Trophoblast cell (in vitro differentiated cells and primary cell): ENCODE data around the gene RBM17.
A peak's percentile ranks its signal among the peaks of the same experiment; 100 is the strongest.

Experiments
- DNase-seq, 2 donors: peaks; one replicate each; pipeline ENCODE4 v3.0.0-alpha.2; 2016
- H2AFZ ChIP-seq: 2 replicates; pipeline ENCODE4 v1.6.1; 2013; ENCODE audit warnings: low read length, moderate library complexity, mild to moderate bottlenecking; ENCODE audit not compliant: insufficient read depth, poor library complexity
- H2AK5ac ChIP-seq: 2 replicates; pipeline ENCODE4 v1.6.1; 2013; ENCODE audit warnings: mild to moderate bottlenecking, low read length
- H2BK120ac ChIP-seq: 2 replicates; pipeline ENCODE4 v1.6.1; 2013; ENCODE audit warnings: low read length, mild to moderate bottlenecking, moderate library complexity; ENCODE audit not compliant: insufficient read depth, poor library complexity
- H2BK12ac ChIP-seq: 2 replicates; pipeline ENCODE4 v1.6.1; 2013; ENCODE audit warnings: mild to moderate bottlenecking, low read length, moderate library complexity
- H2BK5ac ChIP-seq: 2 replicates; pipeline ENCODE4 v1.6.1; 2013; ENCODE audit warnings: low read length, low read depth, moderate library complexity, mild to moderate bottlenecking; ENCODE audit not compliant: poor library complexity
- H3K14ac ChIP-seq: 2 replicates; pipeline ENCODE4 v1.6.1; 2013; ENCODE audit warnings: mild to moderate bottlenecking, low read length
- H3K18ac ChIP-seq: 2 replicates; pipeline ENCODE4 v1.6.1; 2013; ENCODE audit warnings: mild to moderate bottlenecking, low read length
- H3K23ac ChIP-seq: 2 replicates; pipeline ENCODE4 v1.6.1; 2013; ENCODE audit warnings: low read length
- H3K27ac ChIP-seq: 2 replicates; pipeline ENCODE4 v1.5.1; 2013; ENCODE audit warnings: low read depth, mild to moderate bottlenecking, inconsistent platforms, low read length, moderate library complexity
- H3K27me3 ChIP-seq: 2 replicates; pipeline ENCODE4 v1.6.1; 2013; ENCODE audit warnings: inconsistent platforms, mild to moderate bottlenecking, low read length, moderate library complexity; ENCODE audit not compliant: insufficient read depth
- H3K36me3 ChIP-seq, 2 experiments: 1 replicate in 1 of 2; 2 replicates in 1 of 2; pipeline ENCODE4 v1.6.1; 2013; ENCODE audit warnings: low read length in 2 of 2, mild to moderate bottlenecking in 2 of 2, moderate library complexity in 1 of 2; ENCODE audit not compliant: insufficient read depth in 2 of 2, control insufficient read depth in 1 of 2
- H3K4ac ChIP-seq: 2 replicates; pipeline ENCODE4 v1.6.1; 2013; ENCODE audit warnings: low read depth, mild to moderate bottlenecking, low read length, moderate library complexity
- H3K4me1 ChIP-seq, 2 experiments: 1 replicate in 1 of 2; 2 replicates in 1 of 2; pipeline ENCODE4 v1.6.1; 2013; ENCODE audit warnings: low read length in 2 of 2, mild to moderate bottlenecking in 2 of 2, moderate library complexity in 1 of 2; ENCODE audit not compliant: insufficient read depth in 2 of 2, control insufficient read depth in 1 of 2
- H3K4me2 ChIP-seq: 2 replicates; pipeline ENCODE4 v1.6.1; 2013; ENCODE audit warnings: inconsistent platforms, mild to moderate bottlenecking, low read length, moderate library complexity
- H3K4me3 ChIP-seq: 2 replicates; pipeline ENCODE4 v1.5.1; 2013; ENCODE audit warnings: mild to moderate bottlenecking, low read depth, low read length, inconsistent platforms
- H3K79me1 ChIP-seq: one replicate; pipeline ENCODE4 v1.6.1; 2013; ENCODE audit warnings: low read length
- H3K79me2 ChIP-seq: 2 replicates; pipeline ENCODE4 v1.6.1; 2013; ENCODE audit warnings: low read length, mild to moderate bottlenecking; ENCODE audit not compliant: control insufficient read depth, insufficient read depth, poor library complexity
- H3K9ac ChIP-seq: 2 replicates; pipeline ENCODE4 v1.6.1; 2013; ENCODE audit warnings: mild to moderate bottlenecking, low read length
- H3K9me3 ChIP-seq: 2 replicates; pipeline ENCODE4 v1.6.1; 2013; ENCODE audit warnings: low read depth, mild to moderate bottlenecking, control low read depth, inconsistent platforms, low read length; ENCODE audit not compliant: insufficient read depth
- H4K12ac ChIP-seq: 2 replicates; pipeline ENCODE4 v1.6.1; 2013; ENCODE audit warnings: low read depth, mild to moderate bottlenecking, low read length, moderate library complexity
- H4K8ac ChIP-seq: 2 replicates; pipeline ENCODE4 v1.6.1; 2013; ENCODE audit warnings: low read depth, mild to moderate bottlenecking, low read length, moderate library complexity
- H4K91ac ChIP-seq: one replicate; pipeline ENCODE4 v1.6.1; 2013; ENCODE audit warnings: low read depth, mild to moderate bottlenecking, low read length, moderate library complexity
- WGBS: extraction: QIAGEN DNeasy Blood & Tissue Kit; methylation state at CpG from one replicate; pipeline ENCODE4 v1.1.7; 2013; ENCODE audit warnings: missing lambda C conversion rate; ENCODE audit not compliant: insufficient read length, insufficient coverage; ENCODE audit errors: extremely low coverage; 5-methylcytosine and 5-hydroxymethylcytosine counted together

Gene RBM17

GRCh38 chr10:6112893-6113292 lies 24.1 kb downstream of the RBM17 start:
- Histone ChIP-seq H3K18ac (no peak overlapping the region), H2BK5ac (no peak overlapping the region), H3K4me3 (no peak overlapping the region), H3K9ac (peak overlapping the region; percentile 35), H2AK5ac (no peak overlapping the region), H2BK120ac (no peak overlapping the region), H3K9me3 (no peaks in the 10 kb centered on the region), H3K36me3 (peaks cover 23 to 50% of the 10 kb centered on the region in 2 experiments), H4K12ac (no peak overlapping the region), H3K27me3 (no peaks in the 10 kb centered on the region), H2BK12ac (no peak overlapping the region), H4K91ac (no peak overlapping the region), H3K23ac (no peak overlapping the region), H2AFZ (no peak overlapping the region), H3K27ac (no peak overlapping the region), H3K79me2 (no peaks in the 10 kb centered on the region), H3K4me1 (no peaks in the 10 kb centered on the region), H4K8ac (no peak overlapping the region), H3K4me2 (no peak overlapping the region), H3K14ac (no peak overlapping the region), H3K79me1 (no peaks in the 10 kb centered on the region), H3K4ac (no peak overlapping the region)
- DNase-seq = no peak
- WGBS = no CpG with 5 or more reads among the region's 6 CpGs

GRCh38 chr10:6114299-6114698 lies 25.5 kb downstream of the RBM17 start:
- no peak overlapping the region for H3K14ac ChIP-seq
- H2AFZ ChIP-seq = no peak overlapping the region
- H3K79me1 ChIP-seq = no peaks in the 10 kb centered on the region
- no peak overlapping the region for H4K8ac ChIP-seq
- H3K27ac ChIP-seq = no peak overlapping the region
- H3K4me2 ChIP-seq = no peak overlapping the region
- H3K23ac ChIP-seq = no peak overlapping the region
- H3K36me3 ChIP-seq = peaks cover 20 to 43% of the 10 kb centered on the region in 2 experiments
- no CpG with 5 or more reads among the region's 4 CpGs for WGBS
- H3K18ac ChIP-seq = no peak overlapping the region
- no peak overlapping the region for H3K4me3 ChIP-seq
- H3K9ac ChIP-seq = no peak overlapping the region
- DNase-seq = no peak
- no peak overlapping the region for H3K4ac ChIP-seq
- no peaks in the 10 kb centered on the region for H3K27me3 ChIP-seq
- no peak overlapping the region for H4K91ac ChIP-seq
- H4K12ac ChIP-seq = no peak overlapping the region
- H2BK120ac ChIP-seq = no peak overlapping the region
- H2BK5ac ChIP-seq = no peak overlapping the region
- H3K9me3 ChIP-seq = no peaks in the 10 kb centered on the region
- no peak overlapping the region for H2BK12ac ChIP-seq
- H3K79me2 ChIP-seq = no peaks in the 10 kb centered on the region
- H3K4me1 ChIP-seq = no peaks in the 10 kb centered on the region
- no peak overlapping the region for H2AK5ac ChIP-seq

DNA sequence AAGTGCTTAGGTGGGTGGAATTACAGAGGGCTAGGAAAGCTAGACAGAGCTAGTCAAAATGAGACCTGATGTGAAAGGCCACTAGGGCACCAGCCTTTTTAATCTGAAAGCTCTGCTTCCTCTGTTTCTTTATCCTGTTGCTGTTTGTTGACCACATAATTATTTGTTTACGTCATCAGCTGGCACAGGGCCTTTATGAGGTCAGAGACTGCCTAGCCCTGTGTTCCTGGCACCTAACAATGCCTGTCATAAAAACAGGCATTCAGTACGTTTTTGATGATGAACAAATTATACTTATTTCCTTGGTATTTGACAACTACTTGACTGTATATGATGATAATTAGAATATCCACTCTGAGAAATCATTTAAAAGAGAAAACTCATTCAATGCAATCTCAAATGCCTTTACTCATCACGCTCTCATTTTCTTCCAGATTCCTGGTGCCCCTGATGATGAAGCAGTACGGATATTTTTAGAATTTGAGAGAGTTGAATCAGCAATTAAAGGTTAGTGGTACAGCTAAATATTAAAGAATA lies 26.0 kb downstream of the RBM17 start:
- Histone ChIP-seq H3K27ac (no peak overlapping the region), H3K4me2 (no peak overlapping the region), H2AK5ac (no peak overlapping the region), H2BK5ac (no peak overlapping the region), H4K91ac (no peak overlapping the region), H2BK12ac (no peak overlapping the region), H3K79me2 (no peaks in the 10 kb centered on the region), H2BK120ac (no peak overlapping the region), H3K4ac (no peak overlapping the region), H3K9me3 (no peaks in the 10 kb centered on the region), H3K4me1 (no peaks in the 10 kb centered on the region), H2AFZ (no peak overlapping the region), H4K12ac (no peak overlapping the region), H3K9ac (no peak overlapping the region), H3K4me3 (no peak overlapping the region), H4K8ac (no peak overlapping the region), H3K27me3 (no peaks in the 10 kb centered on the region), H3K18ac (no peak overlapping the region), H3K14ac (no peak overlapping the region), H3K23ac (no peak overlapping the region), H3K79me1 (no peaks in the 10 kb centered on the region), H3K36me3 (peaks cover 17 to 40% of the 10 kb centered on the region in 2 experiments)
- no peak for DNase-seq
- WGBS = no CpG with 5 or more reads among the region's 4 CpGs

DNA sequence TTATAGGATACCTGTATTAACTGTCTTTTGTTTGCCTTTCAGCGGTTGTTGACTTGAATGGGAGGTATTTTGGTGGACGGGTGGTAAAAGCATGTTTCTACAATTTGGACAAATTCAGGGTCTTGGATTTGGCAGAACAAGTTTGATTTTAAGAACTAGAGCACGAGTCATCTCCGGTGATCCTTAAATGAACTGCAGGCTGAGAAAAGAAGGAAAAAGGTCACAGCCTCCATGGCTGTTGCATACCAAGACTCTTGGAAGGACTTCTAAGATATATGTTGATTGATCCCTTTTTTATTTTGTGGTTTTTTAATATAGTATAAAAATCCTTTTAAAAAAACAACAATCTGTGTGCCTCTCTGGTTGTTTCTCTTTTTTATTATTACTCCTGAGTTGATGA lies 26.6 kb downstream of the RBM17 start:
- Histone ChIP-seq H4K8ac (no peak overlapping the region), H3K23ac (no peak overlapping the region), H2BK12ac (no peak overlapping the region), H2AFZ (no peak overlapping the region), H3K14ac (no peak overlapping the region), H4K12ac (no peak overlapping the region), H3K4me3 (no peak overlapping the region), H3K27ac (no peak overlapping the region), H3K79me2 (no peaks in the 10 kb centered on the region), H3K9ac (no peak overlapping the region), H2AK5ac (no peak overlapping the region), H3K9me3 (no peaks in the 10 kb centered on the region), H3K4ac (no peak overlapping the region), H2BK120ac (no peak overlapping the region), H2BK5ac (no peak overlapping the region), H3K4me1 (no peaks in the 10 kb centered on the region), H3K4me2 (no peak overlapping the region), H3K27me3 (no peaks in the 10 kb centered on the region), H3K79me1 (no peaks in the 10 kb centered on the region), H4K91ac (no peak overlapping the region), H3K18ac (no peak overlapping the region), H3K36me3 (peaks cover 14 to 36% of the 10 kb centered on the region in 2 experiments)
- WGBS = no CpG with 5 or more reads among the region's 4 CpGs
- DNase-seq = no peak
